Peyer's patch (tissue), 4 donors: ENCODE measurements around the gene RNGTT.

ENCODE experiments used
- CTCF ChIP-seq, 6 experiments: fragments of 450-650 bp in 4 of 6; fragments of 200-600 bp in 2 of 6; sonication (generic) in 1 of 6; IDR thresholded peaks; one replicate each; pipeline ENCODE4 v1.5.1; 2017 to 2019; ENCODE audit warnings: antibody characterized with exemption in 6 of 6, mild to moderate bottlenecking in 3 of 6, moderate library complexity in 1 of 6
- POLR2A ChIP-seq, 2 donors: fragments of 450-650 bp; IDR thresholded peaks; one replicate each; pipeline ENCODE4 v1.5.1; 2017; ENCODE audit warnings: antibody characterized with exemption in 2 of 2, mild to moderate bottlenecking in 2 of 2, moderate library complexity in 2 of 2

DNA sequence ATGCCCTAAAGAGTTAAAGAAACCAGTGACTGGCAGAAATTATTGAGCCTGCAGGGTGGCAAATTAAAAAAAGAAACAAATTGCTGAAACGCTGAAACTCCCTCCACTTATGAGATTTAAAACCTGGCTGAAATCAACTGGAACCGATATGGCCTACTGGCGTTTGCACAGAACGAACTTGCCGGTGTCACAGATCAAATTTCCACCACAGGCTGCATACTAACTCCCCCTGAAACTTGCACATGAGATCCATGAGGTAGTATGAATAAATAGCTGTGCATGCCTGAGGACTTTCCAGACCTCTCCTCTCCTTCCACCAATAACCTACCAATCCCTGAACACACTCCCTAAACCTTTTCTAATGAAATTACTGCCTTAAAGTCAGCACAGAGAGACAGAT is 150.4 kb downstream of the RNGTT start:
- TF ChIP-seq POLR2A (IDR thresholded peaks at IDR 0.05) (no peak), CTCF (IDR thresholded peaks at IDR 0.05) (no peak)
